Stimulated activated naive CD8-positive, alpha-beta T cell treated with anti-CD3 and anti-CD28 coated beads, Interleukin-15, Interleukin-2, amounts not matched to agents 100 ng/mL and 50 ng/mL, for 24 hours (primary cell): Measurements from ENCODE around the gene SH3PXD2A.

Experiments
- H3K27ac Mint-ChIP-seq: one replicate; pipeline ENCODE4 v1.8.0; 2021; ENCODE audit warnings: mild to moderate bottlenecking, mixed read lengths
- H3K27me3 Mint-ChIP-seq: one replicate; pipeline ENCODE4 v1.8.0; 2021; ENCODE audit warnings: mixed read lengths
- H3K36me3 Mint-ChIP-seq: one replicate; pipeline ENCODE4 v1.8.0; 2021; ENCODE audit warnings: low read depth, mixed read lengths
- H3K4me1 Mint-ChIP-seq: one replicate; pipeline ENCODE4 v1.8.0; 2021; ENCODE audit warnings: low read depth, mixed read lengths
- H3K4me3 Mint-ChIP-seq: one replicate; pipeline ENCODE4 v1.8.0; 2021; ENCODE audit warnings: mild to moderate bottlenecking, mixed read lengths
- H3K9me3 Mint-ChIP-seq: one replicate; pipeline ENCODE4 v1.8.0; 2021; ENCODE audit warnings: mixed read lengths

Gene SH3PXD2A

DNA sequence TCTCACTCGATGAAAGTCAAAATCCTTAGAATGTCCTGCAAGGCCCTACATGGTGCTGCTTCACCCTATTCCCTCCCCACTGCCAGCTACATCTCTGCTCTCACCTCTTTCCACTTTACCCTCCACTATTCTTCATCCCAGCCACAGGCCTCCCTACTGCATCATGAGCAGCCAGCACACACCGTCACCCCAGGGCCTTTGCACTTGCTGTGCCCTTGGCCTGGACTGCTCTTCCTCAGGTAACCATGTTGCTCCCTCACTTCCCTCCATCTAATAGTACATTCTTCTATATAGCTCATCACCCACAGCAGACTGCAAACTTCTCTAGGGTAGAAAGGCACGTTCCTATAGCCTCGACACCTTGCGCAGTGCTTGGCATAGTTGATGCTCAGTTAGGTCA, 167.7 kb downstream of the SH3PXD2A start:
- H3K36me3 Mint-ChIP-seq: no peaks in the 10 kb centered on the region
- H3K27me3 Mint-ChIP-seq: no peaks in the 10 kb centered on the region
- H3K9me3 Mint-ChIP-seq: no peaks in the 10 kb centered on the region
- no peak overlapping the region for H3K27ac Mint-ChIP-seq
- peaks cover 12% of the 10 kb centered on the region for H3K4me1 Mint-ChIP-seq
- H3K4me3 Mint-ChIP-seq: no peak overlapping the region

- H3K27ac Mint-ChIP-seq: no peak overlapping the region
- no peaks in the 10 kb centered on the region for H3K9me3 Mint-ChIP-seq
- peaks cover 12% of the 10 kb centered on the region for H3K4me1 Mint-ChIP-seq
- no peaks in the 10 kb centered on the region for H3K36me3 Mint-ChIP-seq
- H3K27me3 Mint-ChIP-seq: no peaks in the 10 kb centered on the region
- no peak overlapping the region for H3K4me3 Mint-ChIP-seq
Measured at GRCh38 chr10:103687172-103687571, 168.2 kb downstream of the SH3PXD2A start.

GRCh38 chr10:103685880-103686669, 169.3 kb downstream of the SH3PXD2A start:
- Mint-ChIP-seq H3K36me3 (no peaks in the 10 kb centered on the region), H3K27ac (no peak overlapping the region), H3K4me1 (peaks cover 2% of the 10 kb centered on the region), H3K4me3 (no peak overlapping the region), H3K9me3 (no peaks in the 10 kb centered on the region), H3K27me3 (no peaks in the 10 kb centered on the region)

GRCh38 chr10:103683851-103684250, 171.5 kb downstream of the SH3PXD2A start:
- no peaks in the 10 kb centered on the region for H3K9me3 Mint-ChIP-seq
- no peaks in the 10 kb centered on the region for H3K36me3 Mint-ChIP-seq
- H3K4me1 Mint-ChIP-seq: peaks cover 11% of the 10 kb centered on the region
- H3K27ac Mint-ChIP-seq: no peak overlapping the region
- H3K27me3 Mint-ChIP-seq: no peaks in the 10 kb centered on the region
- H3K4me3 Mint-ChIP-seq: no peak overlapping the region

DNA sequence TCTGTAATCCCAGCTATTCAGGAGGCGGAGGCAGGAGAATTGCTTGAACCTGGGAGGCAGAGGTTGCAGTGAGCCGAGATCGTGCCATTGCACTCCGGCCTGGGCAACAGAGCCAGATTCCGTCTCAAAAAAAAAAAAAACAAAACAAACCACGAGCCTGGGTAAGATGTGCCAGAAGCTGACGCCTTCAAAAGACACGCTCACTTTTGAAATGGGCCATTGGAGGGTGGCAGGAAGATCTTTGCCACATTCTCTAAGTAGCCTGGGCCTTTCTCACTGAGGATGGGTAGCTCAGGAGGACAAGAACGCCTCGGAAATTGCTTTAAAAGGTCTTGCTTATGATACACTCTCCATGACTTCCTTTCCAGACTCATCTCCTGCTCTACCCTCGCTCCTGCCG, 172.7 kb downstream of the SH3PXD2A start:
- H3K9me3 Mint-ChIP-seq: no peaks in the 10 kb centered on the region
- H3K27me3 Mint-ChIP-seq: no peaks in the 10 kb centered on the region
- H3K36me3 Mint-ChIP-seq: no peaks in the 10 kb centered on the region
- peaks cover 23% of the 10 kb centered on the region for H3K4me1 Mint-ChIP-seq
- no peak overlapping the region for H3K27ac Mint-ChIP-seq
- no peak overlapping the region for H3K4me3 Mint-ChIP-seq

GRCh38 chr10:103681617-103682399, 173.6 kb downstream of the SH3PXD2A start:
- Mint-ChIP-seq H3K27me3 (no peaks in the 10 kb centered on the region), H3K27ac (no peak overlapping the region), H3K4me1 (peaks cover 24% of the 10 kb centered on the region), H3K4me3 (no peak overlapping the region), H3K36me3 (no peaks in the 10 kb centered on the region), H3K9me3 (no peaks in the 10 kb centered on the region)

- Mint-ChIP-seq H3K4me1 (peaks cover 24% of the 10 kb centered on the region), H3K36me3 (no peaks in the 10 kb centered on the region), H3K4me3 (no peak overlapping the region), H3K27me3 (no peaks in the 10 kb centered on the region), H3K27ac (no peak overlapping the region), H3K9me3 (no peaks in the 10 kb centered on the region)
Measured at GRCh38 chr10:103680869-103681236, 174.5 kb downstream of the SH3PXD2A start.

GRCh38 chr10:103679096-103679790, 176.1 kb downstream of the SH3PXD2A start:
- Mint-ChIP-seq H3K9me3 (no peaks in the 10 kb centered on the region), H3K36me3 (no peaks in the 10 kb centered on the region), H3K27ac (no peak overlapping the region), H3K4me3 (no peak overlapping the region), H3K4me1 (peaks cover 24% of the 10 kb centered on the region), H3K27me3 (no peaks in the 10 kb centered on the region)

GRCh38 chr10:103678178-103678526, 177.2 kb downstream of the SH3PXD2A start:
- Mint-ChIP-seq H3K27ac (peak overlapping the region; percentile 76), H3K4me1 (peaks cover 24% of the 10 kb centered on the region), H3K4me3 (peak overlapping the region; percentile 71), H3K9me3 (no peaks in the 10 kb centered on the region), H3K27me3 (no peaks in the 10 kb centered on the region), H3K36me3 (no peaks in the 10 kb centered on the region)

GRCh38 chr10:103677486-103678177, 177.7 kb downstream of the SH3PXD2A start:
- H3K36me3 Mint-ChIP-seq: no peaks in the 10 kb centered on the region
- no peaks in the 10 kb centered on the region for H3K27me3 Mint-ChIP-seq
- no peaks in the 10 kb centered on the region for H3K9me3 Mint-ChIP-seq
- peak overlapping the region; percentile 76 for H3K27ac Mint-ChIP-seq
- H3K4me1 Mint-ChIP-seq: peaks cover 24% of the 10 kb centered on the region
- peak overlapping the region; percentile 71 for H3K4me3 Mint-ChIP-seq

- no peak overlapping the region for H3K4me3 Mint-ChIP-seq
- H3K4me1 Mint-ChIP-seq: peaks cover 24% of the 10 kb centered on the region
- H3K36me3 Mint-ChIP-seq: no peaks in the 10 kb centered on the region
- H3K9me3 Mint-ChIP-seq: no peaks in the 10 kb centered on the region
- H3K27ac Mint-ChIP-seq: no peak overlapping the region
- H3K27me3 Mint-ChIP-seq: no peaks in the 10 kb centered on the region
Measured at GRCh38 chr10:103676851-103677417, 178.4 kb downstream of the SH3PXD2A start.

- Mint-ChIP-seq H3K36me3 (no peaks in the 10 kb centered on the region), H3K27ac (no peak overlapping the region), H3K27me3 (no peaks in the 10 kb centered on the region), H3K9me3 (no peaks in the 10 kb centered on the region), H3K4me1 (peaks cover 24% of the 10 kb centered on the region), H3K4me3 (no peak overlapping the region)
Measured at GRCh38 chr10:103676058-103676785, 179.2 kb downstream of the SH3PXD2A start.

GRCh38 chr10:103673606-103674005, 181.8 kb downstream of the SH3PXD2A start:
- Mint-ChIP-seq H3K4me3 (no peak overlapping the region), H3K4me1 (peaks cover 19% of the 10 kb centered on the region), H3K9me3 (no peaks in the 10 kb centered on the region), H3K36me3 (no peaks in the 10 kb centered on the region), H3K27ac (no peak overlapping the region), H3K27me3 (no peaks in the 10 kb centered on the region)

GRCh38 chr10:103672345-103672744, 183.0 kb downstream of the SH3PXD2A start:
- H3K36me3 Mint-ChIP-seq: no peaks in the 10 kb centered on the region
- no peak overlapping the region for H3K27ac Mint-ChIP-seq
- no peak overlapping the region for H3K4me3 Mint-ChIP-seq
- H3K9me3 Mint-ChIP-seq: no peaks in the 10 kb centered on the region
- H3K27me3 Mint-ChIP-seq: no peaks in the 10 kb centered on the region
- H3K4me1 Mint-ChIP-seq: peaks cover 13% of the 10 kb centered on the region
